Measurements from ENCODE around the gene TYR.
"Not testable (repeated sequence)": the region's sequence is repeated elsewhere in the genome, so short reads cannot be mapped to it uniquely, and the experiment has no call there.

Gene TYR

GRCh38 chr11:89177691-89178231 lies at the start of gene TYR:
Gene TYR (plus strand): TSS chr11:89177875. CDS start chr11:89177954, 79 bp downstream.
- DNase-seq (ENCODE audit: low read depth) = no peak

DNA sequence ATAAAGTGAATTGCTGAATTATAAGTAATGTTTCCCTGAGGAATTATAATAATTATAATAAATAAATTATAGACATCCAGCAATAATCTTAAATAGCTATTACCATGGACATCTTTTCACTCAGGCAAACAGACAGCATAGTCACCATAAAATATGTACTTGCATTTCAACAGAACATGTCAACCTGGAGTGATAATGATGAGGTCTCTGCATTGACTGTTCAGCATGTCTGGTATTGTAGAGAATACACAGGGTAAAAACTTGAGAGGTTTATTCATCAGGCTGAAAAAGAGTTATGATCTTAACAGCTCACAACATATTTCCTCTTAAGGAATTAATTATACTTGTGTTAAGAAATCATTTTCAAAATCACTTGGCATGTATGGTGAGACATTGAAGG lies 41.1 kb upstream of the TYR start:
- no peak for DNase-seq (ENCODE audit: low read depth)

DNA sequence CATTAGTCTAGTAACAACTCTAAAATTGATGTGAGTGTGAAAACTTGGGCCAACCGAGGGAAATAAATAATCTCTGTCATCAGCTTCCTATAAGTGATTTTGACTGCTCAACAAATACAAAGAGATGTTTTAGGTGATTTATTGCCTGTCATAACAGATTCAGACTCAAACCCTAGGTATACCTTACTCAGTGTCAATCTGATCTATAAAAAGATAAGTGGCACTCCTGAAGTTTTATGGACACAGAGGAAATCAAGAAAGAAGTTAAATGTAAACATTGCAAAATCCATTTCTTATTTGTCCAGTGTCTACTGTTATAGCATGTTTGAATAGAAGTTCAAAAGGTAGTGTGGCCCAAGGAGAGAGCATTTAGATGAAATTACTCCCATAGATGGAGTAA lies 30.4 kb upstream of the TYR start:
- no peak for DNase-seq (ENCODE audit: low read depth)

- no peak for DNase-seq (ENCODE audit: low read depth)
Observed at GRCh38 chr11:89159974-89160373, 17.7 kb upstream of the TYR start.

DNA sequence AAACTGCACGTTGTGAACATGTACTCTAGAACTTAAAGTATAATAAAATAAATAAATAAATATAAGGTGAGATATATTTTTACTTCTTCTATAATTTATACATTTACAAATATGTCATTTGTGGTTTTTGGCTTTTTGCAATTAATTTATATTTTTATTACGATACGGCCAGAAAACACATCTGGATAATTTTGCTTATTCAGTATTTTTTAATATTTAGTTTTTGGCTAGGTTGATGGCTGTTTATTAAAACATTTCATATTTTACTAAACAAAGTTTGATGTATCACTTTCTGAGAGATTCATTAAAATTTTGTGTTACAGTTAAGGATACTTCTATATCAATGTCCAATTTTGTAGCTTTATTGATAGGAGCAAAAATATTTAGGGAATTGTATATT lies 15.7 kb upstream of the TYR start:
- no peak for DNase-seq (ENCODE audit: low read depth)

DNA sequence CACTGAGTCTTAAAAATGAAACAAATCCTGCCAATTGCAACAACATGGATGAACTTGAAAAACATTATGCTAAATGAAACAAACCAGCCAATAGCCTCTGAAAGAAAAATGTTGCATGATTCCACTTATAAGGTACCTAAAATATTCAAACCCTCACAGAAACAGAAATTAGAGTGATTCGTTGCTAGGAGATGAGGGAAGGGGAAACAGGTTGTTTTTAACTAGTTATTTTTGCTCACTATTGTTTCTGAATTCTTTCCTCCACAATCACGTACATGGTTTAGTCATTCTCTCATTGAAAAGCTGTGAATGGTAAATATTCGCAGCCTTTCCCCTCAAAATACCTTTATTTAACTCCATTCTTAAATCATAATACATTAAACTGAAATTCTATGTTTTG lies 14.0 kb upstream of the TYR start:
- no peak for DNase-seq (ENCODE audit: low read depth)

GRCh38 chr11:89168396-89168795 lies 9.3 kb upstream of the TYR start:
- no peak for DNase-seq (ENCODE audit: low read depth)

DNA sequence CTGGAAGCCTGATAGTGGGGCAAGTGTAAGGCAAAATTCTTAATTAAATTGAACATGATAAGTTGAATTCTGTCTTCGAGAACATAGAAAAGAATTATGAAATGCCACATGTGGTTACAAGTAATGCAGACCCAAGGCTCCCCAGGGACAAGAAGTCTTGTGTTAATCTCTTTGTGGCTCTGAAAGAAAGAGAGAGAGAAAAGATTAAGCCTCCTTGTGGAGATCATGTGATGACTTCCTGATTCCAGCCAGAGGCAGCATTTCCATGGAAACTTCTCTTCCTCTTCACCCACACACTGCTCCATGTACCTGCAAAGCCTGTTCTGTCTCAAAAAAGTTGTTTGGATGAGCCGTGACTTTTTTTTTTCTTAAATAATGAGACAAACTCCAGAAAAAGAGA lies 1.9 kb upstream of the TYR start:
- DNase-seq (ENCODE audit: low read depth) = no peak

- DNase-seq (ENCODE audit: low read depth) = no peak
Observed at GRCh38 chr11:89176938-89177337, 737 bp upstream of the TYR start.

GRCh38 chr11:89181111-89181510 lies 3.4 kb downstream of the TYR start:
- no peak for DNase-seq (ENCODE audit: low read depth)

- peak; percentile 2 for DNase-seq (ENCODE audit: low read depth)
Observed at GRCh38 chr11:89182773-89183518, 5.3 kb downstream of the TYR start.

GRCh38 chr11:89184021-89184420 lies 6.3 kb downstream of the TYR start:
- DNase-seq (ENCODE audit: low read depth) = peak; percentile 10

GRCh38 chr11:89189776-89190175 lies 12.1 kb downstream of the TYR start:
- no peak for DNase-seq (ENCODE audit: low read depth)

- DNase-seq (ENCODE audit: low read depth) = no peak
Observed at GRCh38 chr11:89201138-89201537, 23.5 kb downstream of the TYR start.

- DNase-seq (ENCODE audit: low read depth) = no peak
Observed at GRCh38 chr11:89203814-89204213, 26.1 kb downstream of the TYR start.

DNA sequence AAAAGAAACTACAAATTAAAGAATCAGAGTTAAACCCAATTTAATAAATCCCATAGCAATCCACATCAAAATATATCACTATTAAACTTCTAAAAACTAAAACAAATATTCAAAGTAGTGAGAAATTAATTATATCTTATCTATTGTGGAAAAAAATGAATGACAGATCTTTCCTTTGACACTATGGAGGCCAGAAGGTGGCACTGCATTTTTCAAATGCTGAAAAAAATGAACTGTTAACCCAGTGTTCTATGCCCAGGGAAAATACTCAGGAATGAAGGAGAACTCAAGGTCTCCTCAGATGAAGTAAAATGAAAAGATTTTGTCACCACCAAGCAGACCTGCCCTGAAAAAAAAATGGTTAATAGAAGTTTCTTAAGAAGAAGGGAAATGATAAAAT lies 27.7 kb downstream of the TYR start:
- DNase-seq (ENCODE audit: low read depth) = no peak

DNA sequence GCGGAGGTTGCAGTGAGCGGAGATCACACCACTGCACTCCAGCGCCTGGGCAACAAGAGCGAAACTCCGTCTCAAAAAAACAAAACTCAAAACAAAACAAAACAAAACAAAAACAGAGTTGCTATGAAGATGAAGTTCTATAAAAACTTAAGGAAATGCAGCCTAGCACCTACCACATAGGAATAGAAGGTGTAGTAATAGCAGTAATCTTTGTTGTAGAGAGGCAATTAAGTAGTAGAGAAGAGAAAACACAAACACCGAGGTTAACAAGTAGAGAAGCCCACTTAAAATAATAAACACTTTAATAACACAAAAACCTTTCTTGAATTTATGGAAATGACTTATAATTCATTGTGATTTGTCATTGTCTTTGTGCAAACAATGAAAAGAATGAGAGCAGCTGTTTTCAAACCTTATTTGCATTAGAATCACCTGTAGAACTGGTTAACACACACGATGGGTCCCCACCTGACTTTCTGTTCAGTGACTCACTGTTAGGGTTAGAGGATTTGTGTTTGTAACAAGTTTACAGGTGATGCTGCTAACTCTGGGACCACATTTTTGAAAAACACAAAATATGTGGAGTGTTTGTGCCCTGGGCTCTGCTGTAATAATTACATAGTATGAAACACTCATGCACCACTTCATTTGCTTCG lies 43.1 kb downstream of the TYR start:
- DNase-seq (ENCODE audit: low read depth) = no peak

GRCh38 chr11:89235083-89235482 lies 57.4 kb downstream of the TYR start:
- DNase-seq (ENCODE audit: low read depth) = no peak

- no peak for DNase-seq (ENCODE audit: low read depth)
Observed at GRCh38 chr11:89235976-89236375, 58.3 kb downstream of the TYR start.

- not testable (repeated sequence) for DNase-seq (ENCODE audit: low read depth)
Observed at GRCh38 chr11:89247007-89247406, 69.3 kb downstream of the TYR start.

DNA sequence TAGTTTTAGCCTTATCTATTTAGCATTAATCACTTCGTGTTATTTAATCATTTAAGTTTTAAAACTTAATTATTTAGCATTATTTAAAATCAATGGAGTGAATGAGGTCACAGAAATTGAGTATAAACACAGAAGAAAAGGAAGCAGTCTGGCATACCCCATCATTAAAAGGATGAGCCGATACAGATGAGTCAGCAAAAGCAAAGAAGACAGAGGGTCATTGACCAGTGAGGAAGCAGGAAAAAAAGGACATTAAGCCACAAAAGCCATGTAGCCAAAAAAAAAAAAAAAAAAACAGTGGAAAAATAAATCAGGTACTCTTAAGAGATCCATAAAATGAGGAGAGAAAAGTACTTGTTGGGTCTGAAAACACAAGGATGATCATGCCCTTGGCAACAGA lies 71.5 kb downstream of the TYR start:
- DNase-seq (ENCODE audit: low read depth) = no peak

DNA sequence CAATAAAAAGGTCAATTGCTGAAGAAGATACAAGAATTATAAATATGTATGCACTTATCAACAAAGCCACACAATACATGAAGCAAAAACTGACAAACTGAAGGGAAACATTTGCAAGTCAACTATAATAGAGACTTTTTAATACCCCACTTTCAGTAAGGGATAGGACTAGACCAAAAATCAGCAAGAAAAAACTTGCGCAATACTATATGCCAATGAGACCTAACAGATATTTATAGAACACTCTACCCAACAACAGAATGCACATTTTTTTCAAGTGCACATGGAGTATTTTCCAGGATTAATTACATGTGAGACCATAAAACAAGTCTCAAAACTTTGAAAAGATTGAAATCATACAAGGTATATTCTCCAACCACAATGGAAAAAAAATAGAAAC lies 83.8 kb downstream of the TYR start:
- DNase-seq (ENCODE audit: low read depth) = not testable (repeated sequence)

GRCh38 chr11:89267660-89268302 lies 90.1 kb downstream of the TYR start:
- DNase-seq (ENCODE audit: low read depth) = no peak
